ENCODE data around the gene DDX51. TPM values are rescaled to one million over a fixed set of nuclear protein-coding genes. Genes with fewer than 3 reads are reported as not detected.

DDX51 gene
- total RNA-seq, 1 experiment from 2014 or later: 38.1 TPM

DNA sequence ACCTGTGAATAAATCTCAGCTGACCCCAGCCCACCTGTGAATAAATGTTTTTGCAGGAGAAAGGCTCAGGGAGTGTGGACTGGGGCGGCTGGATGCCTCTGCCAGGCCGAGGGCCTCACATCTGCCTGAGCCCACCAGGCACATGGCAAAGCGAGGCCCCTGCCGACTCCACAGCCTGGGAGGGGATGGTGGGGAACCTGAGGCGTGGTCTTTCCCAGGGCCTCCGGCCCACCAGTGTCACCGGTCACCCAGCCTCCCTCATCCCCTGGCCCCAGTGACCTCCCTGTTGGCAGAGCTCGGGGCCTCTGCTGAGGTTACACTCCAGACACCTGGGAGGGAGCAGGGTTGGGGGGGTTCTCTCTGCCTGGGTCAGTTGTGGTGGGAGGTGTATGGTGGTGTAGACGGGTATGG is 8.3 kb upstream of the DDX51 start:
- no peak overlapping the region for H3K4me3 ChIP-seq (replicated peaks in 1 of 2; ENCODE audit: low read depth in 1 of 2, low read length in 2 of 2)
- peaks cover 6% of the 10 kb centered on the region; the same call in 1 of the 2 replicates for H3K79me2 ChIP-seq (ENCODE audit: insufficient read depth, low read length)
- H3K27me3 ChIP-seq (ENCODE audit: insufficient read depth, low read length): no peaks in the 10 kb centered on the region
- no peak overlapping the region for H3K27ac ChIP-seq (ENCODE audit: low read depth, low read length)
- no peak overlapping the region for H3K4me2 ChIP-seq (ENCODE audit: low read length)
- POLR2A ChIA-PET: no interaction called here
- H3K9me3 ChIP-seq (ENCODE audit: control insufficient read depth in 1 of 2, insufficient read depth in 1 of 2, low read depth in 1 of 2, low read length in 2 of 2): peaks cover 0 to 9% of the 10 kb centered on the region in 2 experiments; a peak in 1 of 4 replicates
- TF ChIP-seq, protein P1, sequence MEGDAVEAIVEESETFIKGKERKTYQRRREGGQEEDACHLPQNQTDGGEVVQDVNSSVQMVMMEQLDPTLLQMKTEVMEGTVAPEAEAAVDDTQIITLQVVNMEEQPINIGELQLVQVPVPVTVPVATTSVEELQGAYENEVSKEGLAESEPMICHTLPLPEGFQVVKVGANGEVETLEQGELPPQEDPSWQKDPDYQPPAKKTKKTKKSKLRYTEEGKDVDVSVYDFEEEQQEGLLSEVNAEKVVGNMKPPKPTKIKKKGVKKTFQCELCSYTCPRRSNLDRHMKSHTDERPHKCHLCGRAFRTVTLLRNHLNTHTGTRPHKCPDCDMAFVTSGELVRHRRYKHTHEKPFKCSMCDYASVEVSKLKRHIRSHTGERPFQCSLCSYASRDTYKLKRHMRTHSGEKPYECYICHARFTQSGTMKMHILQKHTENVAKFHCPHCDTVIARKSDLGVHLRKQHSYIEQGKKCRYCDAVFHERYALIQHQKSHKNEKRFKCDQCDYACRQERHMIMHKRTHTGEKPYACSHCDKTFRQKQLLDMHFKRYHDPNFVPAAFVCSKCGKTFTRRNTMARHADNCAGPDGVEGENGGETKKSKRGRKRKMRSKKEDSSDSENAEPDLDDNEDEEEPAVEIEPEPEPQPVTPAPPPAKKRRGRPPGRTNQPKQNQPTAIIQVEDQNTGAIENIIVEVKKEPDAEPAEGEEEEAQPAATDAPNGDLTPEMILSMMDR (IDR thresholded peaks at IDR 0.05 in 2 of 3, conservative IDR thresholded peaks at IDR 0.05 in 1 of 3; ENCODE audit: borderline replicate concordance in 1 of 3, insufficient read depth in 1 of 3, low read depth in 2 of 3, low read length in 2 of 3): no peak
- TF ChIP-seq EGR1 (IDR thresholded peaks at IDR 0.05; ENCODE audit: low read depth): no peak
- TF ChIP-seq RAD21 (IDR thresholded peaks at IDR 0.05; ENCODE audit: low read depth): no peak
- TF ChIP-seq SIN3A (IDR thresholded peaks at IDR 0.05; ENCODE audit: low read depth): no peak
- TF ChIP-seq JUND (IDR thresholded peaks at IDR 0.05): no peak
- no peak for TF ChIP-seq ZFX (IDR thresholded peaks at IDR 0.05)
- TF ChIP-seq SRF (IDR thresholded peaks at IDR 0.05; ENCODE audit: low read depth): no peak
- TF ChIP-seq POLR2A (IDR thresholded peaks at IDR 0.05; ENCODE audit: borderline replicate concordance, extremely low read depth, insufficient read depth, insufficient read length): no peak
- TF ChIP-seq FOSL1 (IDR thresholded peaks at IDR 0.05; ENCODE audit: low read depth): no peak
- TF ChIP-seq SP1 (IDR thresholded peaks at IDR 0.05; ENCODE audit: low read depth): no peak
- TF ChIP-seq POLR2AphosphoS5 (IDR thresholded peaks at IDR 0.05; ENCODE audit: low read depth, low read length): no peak
- TF ChIP-seq, protein P2, sequence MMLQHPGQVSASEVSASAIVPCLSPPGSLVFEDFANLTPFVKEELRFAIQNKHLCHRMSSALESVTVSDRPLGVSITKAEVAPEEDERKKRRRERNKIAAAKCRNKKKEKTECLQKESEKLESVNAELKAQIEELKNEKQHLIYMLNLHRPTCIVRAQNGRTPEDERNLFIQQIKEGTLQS (IDR thresholded peaks at IDR 0.05): no peak
- no peak for TF ChIP-seq ELF1 (IDR thresholded peaks at IDR 0.05; ENCODE audit: borderline replicate concordance, low read depth)
- H3K9ac ChIP-seq (ENCODE audit: low read length): no peak overlapping the region
- no peak overlapping the region for H2AFZ ChIP-seq (ENCODE audit: low read depth, low read length, poor library complexity, severe bottlenecking)
- H4K20me1 ChIP-seq (ENCODE audit: insufficient read depth): no peaks in the 10 kb centered on the region
- peaks cover 0 to 18% of the 10 kb centered on the region in 2 experiments; a peak in 2 of 4 replicates for H3K36me3 ChIP-seq (ENCODE audit: control insufficient read depth in 1 of 2, insufficient read depth in 2 of 2, low read length in 2 of 2)
- CTCF ChIA-PET: interaction anchor here (1.4 kb wide), 1 partner anchor 262 kb away, joined by 5 read pairs; no protein-coding TSS in a partner anchor
- BruUV-seq (replicated peaks): no TSS peak
- intact Hi-C loops (cut with micrococcal nuclease): loop anchor here (5.0 kb wide), 2 partner anchors 370 to 465 kb away; partner anchors contain the start of gene P2RX2
- ATAC-seq (no peak), DNase-seq (ENCODE audit: low read depth, low spot score) (no peak)
- no peaks in the 10 kb centered on the region for H3K4me1 ChIP-seq (ENCODE audit: control insufficient read depth in 1 of 2, insufficient read depth in 2 of 2, low read length in 2 of 2)
- RAD21 ChIA-PET (ENCODE audit: low non-redundant PET in 1 of 2, low total read pairs in 2 of 2, uncharacterized antibody in 2 of 2, unreplicated experiment in 2 of 2): interaction anchor here in 1 of 2 experiments (0.7 kb wide), 1 partner anchor 11 kb away, joined by 4 read pairs; no protein-coding TSS in a partner anchor
- H3K9me2 ChIP-seq (ENCODE audit: insufficient read depth): no peaks in the 10 kb centered on the region

Data from HCT116 (cell line).